ENCODE data around the gene BCL3. TPM values are rescaled to one million over a fixed set of nuclear protein-coding genes. Genes with fewer than 3 reads are reported as not detected.

Gene BCL3
- total and polyA plus RNA-seq, 10 of the 15 experiments (the other 5 are each of a cell fraction or from before 2014, with no cell fraction given): 0.55 to 22.7 (median 3.6) TPM

DNA sequence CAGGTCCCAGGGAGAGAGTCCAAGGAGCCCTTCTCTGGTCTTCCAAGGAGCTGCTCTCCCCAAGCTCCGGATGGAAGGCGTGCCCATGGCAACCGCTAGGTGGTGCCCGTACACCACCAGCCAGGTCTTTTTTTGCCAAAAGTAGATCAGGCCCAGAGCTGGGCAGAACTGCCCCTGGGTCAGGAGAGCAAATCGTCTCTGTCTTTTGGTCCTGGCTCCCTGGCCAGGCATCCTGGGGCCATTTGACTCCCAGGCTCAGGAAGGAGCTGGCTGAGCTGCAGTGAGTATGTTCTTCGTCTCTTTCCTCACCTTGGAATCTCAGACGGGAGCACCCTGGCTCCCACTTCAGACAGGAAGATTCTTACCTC lies 24.6 kb upstream of the BCL3 start (continued):
- no peak for TF ChIP-seq JUND (IDR thresholded peaks at IDR 0.05; ENCODE audit: low read depth, low read length)
- TF ChIP-seq PAX8 (IDR thresholded peaks at IDR 0.05): no peak
- TF ChIP-seq NR2C1 (IDR thresholded peaks at IDR 0.05): no peak
- no peak for TF ChIP-seq KAT2A (conservative IDR thresholded peaks at IDR 0.05; ENCODE audit: control insufficient read depth, low read depth, low read length)
- TF ChIP-seq, protein P1, sequence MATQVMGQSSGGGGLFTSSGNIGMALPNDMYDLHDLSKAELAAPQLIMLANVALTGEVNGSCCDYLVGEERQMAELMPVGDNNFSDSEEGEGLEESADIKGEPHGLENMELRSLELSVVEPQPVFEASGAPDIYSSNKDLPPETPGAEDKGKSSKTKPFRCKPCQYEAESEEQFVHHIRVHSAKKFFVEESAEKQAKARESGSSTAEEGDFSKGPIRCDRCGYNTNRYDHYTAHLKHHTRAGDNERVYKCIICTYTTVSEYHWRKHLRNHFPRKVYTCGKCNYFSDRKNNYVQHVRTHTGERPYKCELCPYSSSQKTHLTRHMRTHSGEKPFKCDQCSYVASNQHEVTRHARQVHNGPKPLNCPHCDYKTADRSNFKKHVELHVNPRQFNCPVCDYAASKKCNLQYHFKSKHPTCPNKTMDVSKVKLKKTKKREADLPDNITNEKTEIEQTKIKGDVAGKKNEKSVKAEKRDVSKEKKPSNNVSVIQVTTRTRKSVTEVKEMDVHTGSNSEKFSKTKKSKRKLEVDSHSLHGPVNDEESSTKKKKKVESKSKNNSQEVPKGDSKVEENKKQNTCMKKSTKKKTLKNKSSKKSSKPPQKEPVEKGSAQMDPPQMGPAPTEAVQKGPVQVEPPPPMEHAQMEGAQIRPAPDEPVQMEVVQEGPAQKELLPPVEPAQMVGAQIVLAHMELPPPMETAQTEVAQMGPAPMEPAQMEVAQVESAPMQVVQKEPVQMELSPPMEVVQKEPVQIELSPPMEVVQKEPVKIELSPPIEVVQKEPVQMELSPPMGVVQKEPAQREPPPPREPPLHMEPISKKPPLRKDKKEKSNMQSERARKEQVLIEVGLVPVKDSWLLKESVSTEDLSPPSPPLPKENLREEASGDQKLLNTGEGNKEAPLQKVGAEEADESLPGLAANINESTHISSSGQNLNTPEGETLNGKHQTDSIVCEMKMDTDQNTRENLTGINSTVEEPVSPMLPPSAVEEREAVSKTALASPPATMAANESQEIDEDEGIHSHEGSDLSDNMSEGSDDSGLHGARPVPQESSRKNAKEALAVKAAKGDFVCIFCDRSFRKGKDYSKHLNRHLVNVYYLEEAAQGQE (IDR thresholded peaks at IDR 0.05; ENCODE audit: low read depth, low read length): no peak
- TF ChIP-seq BMI1 (IDR thresholded peaks at IDR 0.05; ENCODE audit: borderline replicate concordance): no peak
- TF ChIP-seq PAX5 (IDR thresholded peaks at IDR 0.05; ENCODE audit: borderline replicate concordance, low read depth, low read length): no peak; the same call in 1 of the 2 replicates
- TF ChIP-seq RFX5 (IDR thresholded peaks at IDR 0.05; ENCODE audit: low read depth, low read length): no peak
- TF ChIP-seq IKZF2 (IDR thresholded peaks at IDR 0.05): peak in 1 of 2 experiments; percentile 49; a peak in 1 of 4 replicates
- TF ChIP-seq MEF2B (IDR thresholded peaks at IDR 0.05; ENCODE audit: partially characterized antibody, poor library complexity, severe bottlenecking): peak; percentile 42
- no peak; the same call in 1 of the 2 replicates for TF ChIP-seq ZNF217 (IDR thresholded peaks at IDR 0.05)
- TF ChIP-seq HDAC2 (IDR thresholded peaks at IDR 0.05): no peak
- TF ChIP-seq, protein P2, sequence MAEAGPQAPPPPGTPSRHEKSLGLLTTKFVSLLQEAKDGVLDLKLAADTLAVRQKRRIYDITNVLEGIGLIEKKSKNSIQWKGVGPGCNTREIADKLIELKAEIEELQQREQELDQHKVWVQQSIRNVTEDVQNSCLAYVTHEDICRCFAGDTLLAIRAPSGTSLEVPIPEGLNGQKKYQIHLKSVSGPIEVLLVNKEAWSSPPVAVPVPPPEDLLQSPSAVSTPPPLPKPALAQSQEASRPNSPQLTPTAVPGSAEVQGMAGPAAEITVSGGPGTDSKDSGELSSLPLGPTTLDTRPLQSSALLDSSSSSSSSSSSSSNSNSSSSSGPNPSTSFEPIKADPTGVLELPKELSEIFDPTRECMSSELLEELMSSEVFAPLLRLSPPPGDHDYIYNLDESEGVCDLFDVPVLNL (IDR thresholded peaks at IDR 0.05; ENCODE audit: low read depth, low read length): no peak
- TF ChIP-seq, protein P3, sequence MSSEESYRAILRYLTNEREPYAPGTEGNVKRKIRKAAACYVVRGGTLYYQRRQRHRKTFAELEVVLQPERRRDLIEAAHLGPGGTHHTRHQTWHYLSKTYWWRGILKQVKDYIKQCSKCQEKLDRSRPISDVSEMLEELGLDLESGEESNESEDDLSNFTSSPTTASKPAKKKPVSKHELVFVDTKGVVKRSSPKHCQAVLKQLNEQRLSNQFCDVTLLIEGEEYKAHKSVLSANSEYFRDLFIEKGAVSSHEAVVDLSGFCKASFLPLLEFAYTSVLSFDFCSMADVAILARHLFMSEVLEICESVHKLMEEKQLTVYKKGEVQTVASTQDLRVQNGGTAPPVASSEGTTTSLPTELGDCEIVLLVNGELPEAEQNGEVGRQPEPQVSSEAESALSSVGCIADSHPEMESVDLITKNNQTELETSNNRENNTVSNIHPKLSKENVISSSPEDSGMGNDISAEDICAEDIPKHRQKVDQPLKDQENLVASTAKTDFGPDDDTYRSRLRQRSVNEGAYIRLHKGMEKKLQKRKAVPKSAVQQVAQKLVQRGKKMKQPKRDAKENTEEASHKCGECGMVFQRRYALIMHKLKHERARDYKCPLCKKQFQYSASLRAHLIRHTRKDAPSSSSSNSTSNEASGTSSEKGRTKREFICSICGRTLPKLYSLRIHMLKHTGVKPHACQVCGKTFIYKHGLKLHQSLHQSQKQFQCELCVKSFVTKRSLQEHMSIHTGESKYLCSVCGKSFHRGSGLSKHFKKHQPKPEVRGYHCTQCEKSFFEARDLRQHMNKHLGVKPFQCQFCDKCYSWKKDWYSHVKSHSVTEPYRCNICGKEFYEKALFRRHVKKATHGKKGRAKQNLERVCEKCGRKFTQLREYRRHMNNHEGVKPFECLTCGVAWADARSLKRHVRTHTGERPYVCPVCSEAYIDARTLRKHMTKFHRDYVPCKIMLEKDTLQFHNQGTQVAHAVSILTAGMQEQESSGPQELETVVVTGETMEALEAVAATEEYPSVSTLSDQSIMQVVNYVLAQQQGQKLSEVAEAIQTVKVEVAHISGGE (CRISPR knock-in tag; IDR thresholded peaks at IDR 0.05): no peak
- peak; percentile 48 for TF ChIP-seq SMARCA5 (IDR thresholded peaks at IDR 0.05)
- TF ChIP-seq, protein P4, sequence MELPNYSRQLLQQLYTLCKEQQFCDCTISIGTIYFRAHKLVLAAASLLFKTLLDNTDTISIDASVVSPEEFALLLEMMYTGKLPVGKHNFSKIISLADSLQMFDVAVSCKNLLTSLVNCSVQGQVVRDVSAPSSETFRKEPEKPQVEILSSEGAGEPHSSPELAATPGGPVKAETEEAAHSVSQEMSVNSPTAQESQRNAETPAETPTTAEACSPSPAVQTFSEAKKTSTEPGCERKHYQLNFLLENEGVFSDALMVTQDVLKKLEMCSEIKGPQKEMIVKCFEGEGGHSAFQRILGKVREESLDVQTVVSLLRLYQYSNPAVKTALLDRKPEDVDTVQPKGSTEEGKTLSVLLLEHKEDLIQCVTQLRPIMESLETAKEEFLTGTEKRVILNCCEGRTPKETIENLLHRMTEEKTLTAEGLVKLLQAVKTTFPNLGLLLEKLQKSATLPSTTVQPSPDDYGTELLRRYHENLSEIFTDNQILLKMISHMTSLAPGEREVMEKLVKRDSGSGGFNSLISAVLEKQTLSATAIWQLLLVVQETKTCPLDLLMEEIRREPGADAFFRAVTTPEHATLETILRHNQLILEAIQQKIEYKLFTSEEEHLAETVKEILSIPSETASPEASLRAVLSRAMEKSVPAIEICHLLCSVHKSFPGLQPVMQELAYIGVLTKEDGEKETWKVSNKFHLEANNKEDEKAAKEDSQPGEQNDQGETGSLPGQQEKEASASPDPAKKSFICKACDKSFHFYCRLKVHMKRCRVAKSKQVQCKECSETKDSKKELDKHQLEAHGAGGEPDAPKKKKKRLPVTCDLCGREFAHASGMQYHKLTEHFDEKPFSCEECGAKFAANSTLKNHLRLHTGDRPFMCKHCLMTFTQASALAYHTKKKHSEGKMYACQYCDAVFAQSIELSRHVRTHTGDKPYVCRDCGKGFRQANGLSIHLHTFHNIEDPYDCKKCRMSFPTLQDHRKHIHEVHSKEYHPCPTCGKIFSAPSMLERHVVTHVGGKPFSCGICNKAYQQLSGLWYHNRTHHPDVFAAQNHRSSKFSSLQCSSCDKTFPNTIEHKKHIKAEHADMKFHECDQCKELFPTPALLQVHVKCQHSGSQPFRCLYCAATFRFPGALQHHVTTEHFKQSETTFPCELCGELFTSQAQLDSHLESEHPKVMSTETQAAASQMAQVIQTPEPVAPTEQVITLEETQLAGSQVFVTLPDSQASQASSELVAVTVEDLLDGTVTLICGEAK (IDR thresholded peaks at IDR 0.05; ENCODE audit: borderline replicate concordance): no peak
- TF ChIP-seq SIX5 (IDR thresholded peaks at IDR 0.05; ENCODE audit: low read depth, low read length, severe bottlenecking): no peak
- TF ChIP-seq TCF3 (IDR thresholded peaks at IDR 0.05; ENCODE audit: borderline replicate concordance, insufficient read depth, low read depth, low read length): no peak
- peak; percentile 51 for TF ChIP-seq NR2F1 (conservative IDR thresholded peaks at IDR 0.05)
- TF ChIP-seq CBX3 (IDR thresholded peaks at IDR 0.05; ENCODE audit: borderline replicate concordance, low read depth): no peak
